ENCODE data around the gene RREB1.

DNA sequence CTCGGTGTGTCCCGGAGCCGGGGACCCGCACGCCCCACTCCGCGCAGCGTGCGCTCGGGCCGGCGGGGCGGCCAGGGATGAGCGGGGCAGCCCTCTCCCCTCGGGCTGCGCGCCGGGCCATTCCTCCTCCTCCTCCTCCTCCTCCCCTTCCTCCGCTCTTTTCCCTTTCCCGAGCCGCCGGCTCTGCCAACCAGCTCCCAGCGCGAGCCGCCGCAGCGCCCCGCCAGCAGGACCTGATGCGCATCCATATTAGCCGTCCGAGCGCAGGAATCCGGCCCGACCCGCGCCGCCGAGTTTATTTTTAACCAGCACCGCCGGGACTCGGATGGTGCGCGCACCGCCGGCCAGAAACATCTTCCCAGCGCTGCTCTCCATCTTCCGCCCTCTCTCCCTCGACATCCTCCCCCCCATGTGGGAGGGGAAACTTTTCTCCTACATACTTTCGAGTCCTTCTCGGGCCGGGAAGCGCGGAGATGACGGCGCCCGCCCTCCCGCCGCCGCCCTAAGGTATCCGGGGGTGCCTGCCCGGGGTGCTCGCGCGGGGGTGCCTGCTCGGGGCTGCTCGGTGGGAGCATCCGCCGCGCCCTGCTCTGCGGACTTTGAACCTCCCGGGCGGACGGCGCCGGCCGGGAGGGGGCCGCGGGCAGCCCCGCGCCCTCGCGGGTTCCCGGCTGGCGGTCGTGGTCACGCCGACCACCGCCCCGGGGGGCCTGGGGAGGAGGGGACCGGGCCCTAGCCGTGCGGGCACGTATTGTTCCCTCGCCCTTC is 619 bp downstream of the RREB1 start:
- TF ChIP-seq, protein P1, sequence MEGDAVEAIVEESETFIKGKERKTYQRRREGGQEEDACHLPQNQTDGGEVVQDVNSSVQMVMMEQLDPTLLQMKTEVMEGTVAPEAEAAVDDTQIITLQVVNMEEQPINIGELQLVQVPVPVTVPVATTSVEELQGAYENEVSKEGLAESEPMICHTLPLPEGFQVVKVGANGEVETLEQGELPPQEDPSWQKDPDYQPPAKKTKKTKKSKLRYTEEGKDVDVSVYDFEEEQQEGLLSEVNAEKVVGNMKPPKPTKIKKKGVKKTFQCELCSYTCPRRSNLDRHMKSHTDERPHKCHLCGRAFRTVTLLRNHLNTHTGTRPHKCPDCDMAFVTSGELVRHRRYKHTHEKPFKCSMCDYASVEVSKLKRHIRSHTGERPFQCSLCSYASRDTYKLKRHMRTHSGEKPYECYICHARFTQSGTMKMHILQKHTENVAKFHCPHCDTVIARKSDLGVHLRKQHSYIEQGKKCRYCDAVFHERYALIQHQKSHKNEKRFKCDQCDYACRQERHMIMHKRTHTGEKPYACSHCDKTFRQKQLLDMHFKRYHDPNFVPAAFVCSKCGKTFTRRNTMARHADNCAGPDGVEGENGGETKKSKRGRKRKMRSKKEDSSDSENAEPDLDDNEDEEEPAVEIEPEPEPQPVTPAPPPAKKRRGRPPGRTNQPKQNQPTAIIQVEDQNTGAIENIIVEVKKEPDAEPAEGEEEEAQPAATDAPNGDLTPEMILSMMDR (optimal IDR thresholded peaks at IDR 0.05 in 1 of 3, IDR thresholded peaks at IDR 0.05 in 1 of 3, conservative IDR thresholded peaks at IDR 0.05 in 1 of 3; ENCODE audit: extremely low read depth in 1 of 3, insufficient read depth in 2 of 3, low read length in 3 of 3) = no peak
- no peak for TF ChIP-seq EZH2 (IDR thresholded peaks at IDR 0.05; ENCODE audit: low read length)

Measured in keratinocyte (primary cell).